ENCODE results near the gene EPS8. TPM values are rescaled to one million over a fixed set of nuclear protein-coding genes. Genes with fewer than 3 reads are reported as not detected.
"Not testable (repeated sequence)": the region's sequence is repeated elsewhere in the genome, so short reads cannot be mapped to it uniquely, and the experiment has no call there.

EPS8 gene
- polyA plus RNA-seq, 1 experiment: 69.9 TPM

GRCh38 chr12:15756822-15757221 is 32.4 kb downstream of the EPS8 start:
- no peaks in the 10 kb centered on the region for H3K27me3 ChIP-seq (ENCODE audit: control insufficient read depth, insufficient read depth, low read length)
- H3K4me3 ChIP-seq (ENCODE audit: low read depth, low read length): no peak overlapping the region
- no peak overlapping the region for H3K27ac ChIP-seq (ENCODE audit: low read depth, low read length)
- ChIA-PET POLR2A (interaction anchor here (1.8 kb wide), 1 partner anchor 24 kb away, joined by 6 read pairs; no protein-coding TSS in a partner anchor), CTCF (interaction anchor here (0.6 kb wide), 1 partner anchor 157 kb away, joined by 8 read pairs; no protein-coding TSS in a partner anchor)
- no peak for DNase-seq (ENCODE audit: low read depth, low spot score)
- no peaks in the 10 kb centered on the region for H3K9me3 ChIP-seq (ENCODE audit: control insufficient read depth, insufficient read depth, low read length)
- TF ChIP-seq CTCF (IDR thresholded peaks at IDR 0.05; ENCODE audit: low read depth, low read length): no peak

GRCh38 chr12:15754233-15754632 is 35.0 kb downstream of the EPS8 start:
- no peak for DNase-seq (ENCODE audit: low read depth, low spot score)
- CTCF ChIA-PET: interaction anchor here (0.6 to 1.4 kb wide), 3 partner anchors 8 to 170 kb away, joined by 3 to 5 read pairs (median 4); no protein-coding TSS in a partner anchor
- Histone ChIP-seq H3K9me3 (ENCODE audit: control insufficient read depth, insufficient read depth, low read length) (no peaks in the 10 kb centered on the region), H3K27ac (ENCODE audit: low read depth, low read length) (no peak overlapping the region), H3K4me3 (ENCODE audit: low read depth, low read length) (no peak overlapping the region), H3K27me3 (ENCODE audit: control insufficient read depth, insufficient read depth, low read length) (no peaks in the 10 kb centered on the region)
- POLR2A ChIA-PET: interaction anchor here (0.6 to 0.7 kb wide), 3 partner anchors 22 to 314 kb away, joined by 3 to 4 read pairs (median 4); no protein-coding TSS in a partner anchor
- TF ChIP-seq CTCF (IDR thresholded peaks at IDR 0.05; ENCODE audit: low read depth, low read length): no peak

- no peaks in the 10 kb centered on the region for H3K27me3 ChIP-seq (ENCODE audit: control insufficient read depth, insufficient read depth, low read length)
- no peak overlapping the region for H3K4me3 ChIP-seq (ENCODE audit: low read depth, low read length)
- no peak for TF ChIP-seq CTCF (IDR thresholded peaks at IDR 0.05; ENCODE audit: low read depth, low read length)
- no peak for DNase-seq (ENCODE audit: low read depth, low spot score)
- no peaks in the 10 kb centered on the region for H3K9me3 ChIP-seq (ENCODE audit: control insufficient read depth, insufficient read depth, low read length)
- POLR2A ChIA-PET: no interaction called here
- no peak overlapping the region for H3K27ac ChIP-seq (ENCODE audit: low read depth, low read length)
- CTCF ChIA-PET: no interaction called here
Observed at GRCh38 chr12:15752785-15753184, 36.4 kb downstream of the EPS8 start.

GRCh38 chr12:15751741-15752140 is 37.4 kb downstream of the EPS8 start:
- CTCF ChIA-PET: interaction anchor here (1.0 to 1.3 kb wide), 2 partner anchors 18 to 162 kb away, joined by 3 to 4 read pairs; no protein-coding TSS in a partner anchor
- no peak for DNase-seq (ENCODE audit: low read depth, low spot score)
- no peak overlapping the region for H3K4me3 ChIP-seq (ENCODE audit: low read depth, low read length)
- no peak overlapping the region for H3K27ac ChIP-seq (ENCODE audit: low read depth, low read length)
- no peaks in the 10 kb centered on the region for H3K27me3 ChIP-seq (ENCODE audit: control insufficient read depth, insufficient read depth, low read length)
- TF ChIP-seq CTCF (IDR thresholded peaks at IDR 0.05; ENCODE audit: low read depth, low read length): no peak
- POLR2A ChIA-PET: no interaction called here
- no peaks in the 10 kb centered on the region for H3K9me3 ChIP-seq (ENCODE audit: control insufficient read depth, insufficient read depth, low read length)

- H3K27ac ChIP-seq (ENCODE audit: low read depth, low read length): no peak overlapping the region
- no peaks in the 10 kb centered on the region for H3K27me3 ChIP-seq (ENCODE audit: control insufficient read depth, insufficient read depth, low read length)
- no peak for DNase-seq (ENCODE audit: low read depth, low spot score)
- POLR2A ChIA-PET: no interaction called here
- no peak overlapping the region for H3K4me3 ChIP-seq (ENCODE audit: low read depth, low read length)
- CTCF ChIA-PET: no interaction called here
- no peak for TF ChIP-seq CTCF (IDR thresholded peaks at IDR 0.05; ENCODE audit: low read depth, low read length)
- no peaks in the 10 kb centered on the region for H3K9me3 ChIP-seq (ENCODE audit: control insufficient read depth, insufficient read depth, low read length)
Observed at GRCh38 chr12:15749937-15750336, 39.3 kb downstream of the EPS8 start.

GRCh38 chr12:15741870-15742269 is 47.3 kb downstream of the EPS8 start:
- H3K27me3 ChIP-seq (ENCODE audit: control insufficient read depth, insufficient read depth, low read length); CTCF ChIA-PET; H3K4me3 ChIP-seq (ENCODE audit: low read depth, low read length); H3K9me3 ChIP-seq (ENCODE audit: control insufficient read depth, insufficient read depth, low read length); DNase-seq (ENCODE audit: low read depth, low spot score); H3K27ac ChIP-seq (ENCODE audit: low read depth, low read length); POLR2A ChIA-PET: not testable (repeated sequence)
